MM.1S (cell line): ENCODE data around the gene C3orf20.

ENCODE experiments used
- EZH2 ChIP-seq: fragments of 300-600 bp; sonication (generic); optimal IDR thresholded peaks from 2 replicates; pipeline ENCODE3; 2017; ENCODE audit warnings: low read depth, mild to moderate bottlenecking, antibody characterized with exemption, low read length, mixed read lengths
- TF ChIP-seq, protein P1 (sequence below): fragments of 300-600 bp; sonication (generic); IDR thresholded peaks from 2 replicates; pipeline ENCODE4 v1.5.1; 2016; ENCODE audit warnings: antibody characterized with exemption, low read length, mixed read lengths

DNA sequence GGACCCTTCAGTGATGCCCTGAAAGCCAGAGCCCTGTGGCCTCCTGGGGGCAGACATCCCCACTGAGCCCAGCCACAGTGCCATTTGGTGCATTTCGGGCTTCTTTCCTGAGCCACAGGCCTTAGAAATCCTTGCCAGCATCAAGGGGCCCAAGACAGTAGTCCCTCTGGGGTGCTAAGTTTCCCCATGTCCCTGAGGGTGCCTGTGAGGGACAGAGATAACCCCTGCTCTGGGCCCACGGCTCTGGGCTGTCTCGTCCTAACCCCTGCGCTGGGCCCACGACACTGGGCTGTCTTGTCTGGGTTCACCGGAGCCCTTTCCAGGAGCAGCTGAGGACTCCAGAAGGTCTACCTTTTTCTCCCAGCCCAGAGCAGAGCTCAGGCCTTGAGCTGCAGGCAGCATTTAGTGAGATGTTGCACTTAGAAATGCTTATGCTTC is 98.8 kb downstream of the C3orf20 start:
- TF ChIP-seq, protein P1, sequence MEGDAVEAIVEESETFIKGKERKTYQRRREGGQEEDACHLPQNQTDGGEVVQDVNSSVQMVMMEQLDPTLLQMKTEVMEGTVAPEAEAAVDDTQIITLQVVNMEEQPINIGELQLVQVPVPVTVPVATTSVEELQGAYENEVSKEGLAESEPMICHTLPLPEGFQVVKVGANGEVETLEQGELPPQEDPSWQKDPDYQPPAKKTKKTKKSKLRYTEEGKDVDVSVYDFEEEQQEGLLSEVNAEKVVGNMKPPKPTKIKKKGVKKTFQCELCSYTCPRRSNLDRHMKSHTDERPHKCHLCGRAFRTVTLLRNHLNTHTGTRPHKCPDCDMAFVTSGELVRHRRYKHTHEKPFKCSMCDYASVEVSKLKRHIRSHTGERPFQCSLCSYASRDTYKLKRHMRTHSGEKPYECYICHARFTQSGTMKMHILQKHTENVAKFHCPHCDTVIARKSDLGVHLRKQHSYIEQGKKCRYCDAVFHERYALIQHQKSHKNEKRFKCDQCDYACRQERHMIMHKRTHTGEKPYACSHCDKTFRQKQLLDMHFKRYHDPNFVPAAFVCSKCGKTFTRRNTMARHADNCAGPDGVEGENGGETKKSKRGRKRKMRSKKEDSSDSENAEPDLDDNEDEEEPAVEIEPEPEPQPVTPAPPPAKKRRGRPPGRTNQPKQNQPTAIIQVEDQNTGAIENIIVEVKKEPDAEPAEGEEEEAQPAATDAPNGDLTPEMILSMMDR = no peak
- no peak for TF ChIP-seq EZH2
